H1 (cell line): ENCODE results near the gene SEC61G. TPM values are rescaled to one million over a fixed set of nuclear protein-coding genes. Genes with fewer than 3 reads are reported as not detected.

Experiments
- CBX8 ChIP-seq: fragments of 300-800, 300-1000 bp; sonication (generic); IDR thresholded peaks from 2 replicates; pipeline ENCODE4 v1.7.1; 2016; ENCODE audit warnings: low read depth, low read length, borderline replicate concordance
- CEBPB ChIP-seq: IDR thresholded peaks from 2 replicates; pipeline ENCODE4 v1.6.1; 2012; ENCODE audit warnings: low read depth, low read length
- CREB1 ChIP-seq: IDR thresholded peaks from 2 replicates; pipeline ENCODE4 v1.6.1; 2012; ENCODE audit warnings: inconsistent platforms
- EGR1 ChIP-seq: IDR thresholded peaks from 2 replicates; pipeline ENCODE4 v1.6.1; 2011; ENCODE audit warnings: low read depth, low read length, borderline replicate concordance
- EP300 ChIP-seq, 2 experiments: IDR thresholded peaks; 1 replicate in 1 of 2; 2 replicates in 1 of 2; pipeline ENCODE4 v1.6.1; 2011 to 2012; ENCODE audit warnings: low read depth in 2 of 2, low read length in 2 of 2, mild to moderate bottlenecking in 2 of 2, borderline replicate concordance in 1 of 2, inconsistent platforms in 1 of 2, moderate library complexity in 1 of 2
- HDAC2 ChIP-seq, 2 experiments: fragments of 300-600 bp in 1 of 2; sonication (generic) in 1 of 2; IDR thresholded peaks; 2 replicates each; pipeline ENCODE4 v1.6.1; 2011 to 2012; ENCODE audit warnings: low read depth in 2 of 2, low read length in 2 of 2, mild to moderate bottlenecking in 2 of 2, moderate library complexity in 2 of 2, borderline replicate concordance in 1 of 2, inconsistent platforms in 1 of 2
- KDM5A ChIP-seq: fragments of 200-600 bp; IDR thresholded peaks from 2 replicates; pipeline ENCODE4 v1.7.1; 2012; ENCODE audit warnings: mild to moderate bottlenecking, low read length, inconsistent platforms, mixed read lengths
- MAFK ChIP-seq: IDR thresholded peaks from 2 replicates; pipeline ENCODE4 v1.6.1; 2012; ENCODE audit warnings: low read depth, mild to moderate bottlenecking, improper control_type of control experiment, low read length
- NANOG ChIP-seq: IDR thresholded peaks from 2 replicates; pipeline ENCODE4 v1.6.1; 2011; ENCODE audit warnings: low read length, low read depth, mild to moderate bottlenecking, inconsistent platforms; ENCODE audit not compliant: insufficient read depth, poor library complexity, severe bottlenecking
- RAD21 ChIP-seq, 2 experiments: IDR thresholded peaks in 1 of 2; conservative IDR thresholded peaks in 1 of 2; 2 replicates each; pipeline ENCODE4 v1.6.1; 2011; ENCODE audit warnings: low read depth in 2 of 2, low read length in 2 of 2, improper control_type of control experiment in 1 of 2, inconsistent platforms in 1 of 2, mild to moderate bottlenecking in 1 of 2, moderate library complexity in 1 of 2
- RBBP5 ChIP-seq: IDR thresholded peaks from 2 replicates; pipeline ENCODE4 v1.7.1; 2012; ENCODE audit warnings: low read depth, mild to moderate bottlenecking, inconsistent platforms, low read length, moderate library complexity, borderline replicate concordance
- RFX5 ChIP-seq: IDR thresholded peaks from 2 replicates; pipeline ENCODE4 v1.6.1; 2011; ENCODE audit warnings: low read depth, low read length, improper control_type of control experiment, borderline replicate concordance
- SIN3A ChIP-seq, 2 experiments: IDR thresholded peaks in 1 of 2; conservative IDR thresholded peaks in 1 of 2; 2 replicates each; pipeline ENCODE4 v1.6.1; 2011 to 2012; ENCODE audit warnings: low read length in 2 of 2, improper control_type of control experiment in 1 of 2, low read depth in 1 of 2, mild to moderate bottlenecking in 1 of 2
- SIRT6 ChIP-seq: IDR thresholded peaks from one replicate; pipeline ENCODE4 v1.7.1; 2012; ENCODE audit warnings: low read length, inconsistent platforms
- SIX5 ChIP-seq: IDR thresholded peaks from 2 replicates; pipeline ENCODE4 v1.6.1; 2011; ENCODE audit warnings: mild to moderate bottlenecking, low read depth, low read length
- SP1 ChIP-seq: IDR thresholded peaks from 2 replicates; pipeline ENCODE4 v1.6.1; 2011; ENCODE audit warnings: low read depth, low read length
- SP4 ChIP-seq: IDR thresholded peaks from 2 replicates; pipeline ENCODE4 v1.6.1; 2012; ENCODE audit warnings: low read length, inconsistent platforms
- SRF ChIP-seq: IDR thresholded peaks from 2 replicates; pipeline ENCODE4 v1.6.1; 2011; ENCODE audit warnings: mild to moderate bottlenecking, low read depth, low read length, moderate library complexity
- polyA plus RNA-seq, 7 experiments: library from polyadenylated mRNA; depleted of rRNA in 3 of 7; stranded (reverse) in 5 of 7; unstranded in 2 of 7; fragments of >200 nt in 5 of 7; fragments of 200-250 nt in 2 of 7; gene quantifications; 1 replicate in 5 of 7; 2 replicates in 1 of 7; 4 replicates in 1 of 7; pipeline versions ENCODE4 v1.2.1 to v1.2.3, GENCODE V29; 2011 to 2013; ENCODE audit warnings: missing spikeins in 2 of 7, mixed read lengths in 2 of 7
- total RNA-seq: library from RNA; stranded (reverse); fragmentation: NEBNext Ultra II Directional; extraction: Animal tissue kit (Norgen Biotek cat#: 25700); gene quantifications from 2 replicates; pipeline ENCODE4 v1.2.1, GENCODE V29; 2021
- TF ChIP-seq, protein P1 (sequence below): IDR thresholded peaks from 2 replicates; pipeline ENCODE4 v1.6.1; 2011; ENCODE audit warnings: low read depth, mild to moderate bottlenecking, low read length; ENCODE audit not compliant: insufficient read depth
- TF ChIP-seq, protein P2 (sequence below): IDR thresholded peaks from 2 replicates; pipeline ENCODE4 v1.6.1; 2011; ENCODE audit warnings: low read length, improper control_type of control experiment
- TF ChIP-seq, protein P3 (sequence below), 3 experiments: IDR thresholded peaks; 1 replicate in 2 of 3; 2 replicates in 1 of 3; pipeline versions ENCODE4 v1.5.1 to v1.6.1; 2011; ENCODE audit warnings: low read length in 3 of 3, mild to moderate bottlenecking in 3 of 3, inconsistent platforms in 2 of 3, low read depth in 1 of 3, moderate library complexity in 1 of 3; ENCODE audit not compliant: insufficient read depth in 1 of 3; ENCODE audit errors: control extremely low read depth in 1 of 3

Gene SEC61G
- total and polyA plus RNA-seq, 2 of the 8 experiments (the other 6 are each of a cell fraction or from before 2014, with no cell fraction given), result 142 to 274 TPM

DNA sequence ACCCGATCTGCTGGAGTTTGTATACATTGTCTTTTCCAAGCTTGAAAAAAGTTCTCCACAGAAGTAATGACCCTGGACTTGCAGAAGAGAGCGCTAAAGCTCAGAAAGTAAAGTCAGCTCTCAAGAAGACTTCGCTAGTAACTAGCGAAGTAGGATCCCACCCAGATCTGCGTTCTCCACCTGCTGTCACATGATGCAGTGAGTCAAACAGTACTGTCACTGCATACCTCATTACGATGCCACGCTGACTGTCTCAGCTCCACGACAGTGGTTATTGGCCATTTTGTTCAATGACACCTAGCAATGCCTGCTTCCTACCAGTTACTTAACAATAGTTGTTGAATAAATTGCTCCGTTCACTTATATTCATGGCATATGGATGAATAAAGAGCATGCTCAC is 29.7 kb upstream of the SEC61G start (continued):
- TF ChIP-seq, protein P1, sequence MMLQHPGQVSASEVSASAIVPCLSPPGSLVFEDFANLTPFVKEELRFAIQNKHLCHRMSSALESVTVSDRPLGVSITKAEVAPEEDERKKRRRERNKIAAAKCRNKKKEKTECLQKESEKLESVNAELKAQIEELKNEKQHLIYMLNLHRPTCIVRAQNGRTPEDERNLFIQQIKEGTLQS, result no peak
- TF ChIP-seq, protein P2, sequence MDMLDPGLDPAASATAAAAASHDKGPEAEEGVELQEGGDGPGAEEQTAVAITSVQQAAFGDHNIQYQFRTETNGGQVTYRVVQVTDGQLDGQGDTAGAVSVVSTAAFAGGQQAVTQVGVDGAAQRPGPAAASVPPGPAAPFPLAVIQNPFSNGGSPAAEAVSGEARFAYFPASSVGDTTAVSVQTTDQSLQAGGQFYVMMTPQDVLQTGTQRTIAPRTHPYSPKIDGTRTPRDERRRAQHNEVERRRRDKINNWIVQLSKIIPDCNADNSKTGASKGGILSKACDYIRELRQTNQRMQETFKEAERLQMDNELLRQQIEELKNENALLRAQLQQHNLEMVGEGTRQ, result peak; percentile 81
- TF ChIP-seq SRF (no peak), SIX5 (no peak), SIN3A (conservative IDR thresholded peaks at IDR 0.05 in 1 of 2, IDR thresholded peaks at IDR 0.05 in 1 of 2; ENCODE audit: low read depth in 1 of 2, low read length in 2 of 2) (0 out of 4 replicates have a peak, but pooled peaks of 1 of the 2 experiments have one; percentile 24), RFX5 (no peak), SP4 (no peak), CBX8 (no peak), KDM5A (no peak), MAFK (no peak), NANOG (no peak), HDAC2 (IDR thresholded peaks at IDR 0.05; ENCODE audit: borderline replicate concordance in 1 of 2, low read depth in 2 of 2, low read length in 2 of 2) (no peak), EP300 (IDR thresholded peaks at IDR 0.05; ENCODE audit: borderline replicate concordance in 1 of 2, low read depth in 2 of 2, low read length in 2 of 2) (no peak), RAD21 (IDR thresholded peaks at IDR 0.05 in 1 of 2, conservative IDR thresholded peaks at IDR 0.05 in 1 of 2; ENCODE audit: low read depth in 2 of 2, low read length in 2 of 2) (peak; percentile 90 to 91), CREB1 (no peak), RBBP5 (no peak), CEBPB (no peak), SIRT6 (no peak), EGR1 (no peak), SP1 (no peak)
- TF ChIP-seq, protein P3, sequence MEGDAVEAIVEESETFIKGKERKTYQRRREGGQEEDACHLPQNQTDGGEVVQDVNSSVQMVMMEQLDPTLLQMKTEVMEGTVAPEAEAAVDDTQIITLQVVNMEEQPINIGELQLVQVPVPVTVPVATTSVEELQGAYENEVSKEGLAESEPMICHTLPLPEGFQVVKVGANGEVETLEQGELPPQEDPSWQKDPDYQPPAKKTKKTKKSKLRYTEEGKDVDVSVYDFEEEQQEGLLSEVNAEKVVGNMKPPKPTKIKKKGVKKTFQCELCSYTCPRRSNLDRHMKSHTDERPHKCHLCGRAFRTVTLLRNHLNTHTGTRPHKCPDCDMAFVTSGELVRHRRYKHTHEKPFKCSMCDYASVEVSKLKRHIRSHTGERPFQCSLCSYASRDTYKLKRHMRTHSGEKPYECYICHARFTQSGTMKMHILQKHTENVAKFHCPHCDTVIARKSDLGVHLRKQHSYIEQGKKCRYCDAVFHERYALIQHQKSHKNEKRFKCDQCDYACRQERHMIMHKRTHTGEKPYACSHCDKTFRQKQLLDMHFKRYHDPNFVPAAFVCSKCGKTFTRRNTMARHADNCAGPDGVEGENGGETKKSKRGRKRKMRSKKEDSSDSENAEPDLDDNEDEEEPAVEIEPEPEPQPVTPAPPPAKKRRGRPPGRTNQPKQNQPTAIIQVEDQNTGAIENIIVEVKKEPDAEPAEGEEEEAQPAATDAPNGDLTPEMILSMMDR (IDR thresholded peaks at IDR 0.05; ENCODE audit: control extremely low read depth in 1 of 3, insufficient read depth in 1 of 3, low read depth in 1 of 3, low read length in 3 of 3), result peak in 2 of 3 experiments; percentile 69 to 79; a peak in 3 of 4 replicates
